Heart left ventricle (tissue), 16 donors: ENCODE data around the gene RS1. TPM values are rescaled to one million over a fixed set of nuclear protein-coding genes. Genes with fewer than 3 reads are reported as not detected.

Experiments
- ATAC-seq, 4 donors: fragments of 200-7000 bp; cut with Tn5 transposase; one replicate each; pipeline ENCODE4 v1.9.1; 2020 to 2022; ENCODE audit warnings: moderate library complexity in 4 of 4, mild to moderate bottlenecking in 3 of 4, moderate number of reproducible peaks in 1 of 4
- DNase-seq, 5 donors: peaks; one replicate each; pipeline ENCODE4 v3.0.0-alpha.2; 2020
- H3K27ac ChIP-seq, 12 donors: fragments of 200-600 bp; sonication (generic) in 4 of 12; one replicate each; pipeline versions ENCODE4 v1.5.0 to v1.8.0; 2016 to 2022; ENCODE audit warnings: mild to moderate bottlenecking in 2 of 12
- H3K27me3 ChIP-seq, 9 donors: fragments of 200-600 bp; sonication (generic) in 2 of 9; one replicate each; pipeline versions ENCODE4 v1.5.1 to v1.8.0; 2016 to 2022; ENCODE audit warnings: mild to moderate bottlenecking in 3 of 9
- H3K36me3 ChIP-seq, 9 donors: fragments of 200-600 bp; sonication (generic) in 2 of 9; one replicate each; pipeline versions ENCODE4 v1.5.0 to v1.8.0; 2018 to 2022; ENCODE audit warnings: mild to moderate bottlenecking in 2 of 9
- H3K4me1 ChIP-seq, 12 donors: fragments of 200-600 bp; sonication (generic) in 4 of 12; one replicate each; pipeline versions ENCODE4 v1.5.0 to v1.8.0; 2016 to 2022; ENCODE audit warnings: mild to moderate bottlenecking in 3 of 12
- H3K4me3 ChIP-seq, 12 donors: fragments of 200-600 bp; sonication (generic) in 4 of 12; one replicate each; pipeline versions ENCODE4 v1.5.0 to v1.8.0; 2017 to 2022; ENCODE audit warnings: mild to moderate bottlenecking in 9 of 12, moderate library complexity in 4 of 12
- H3K9me3 ChIP-seq, 12 donors: fragments of 200-600 bp; sonication (generic) in 4 of 12; one replicate each; pipeline versions ENCODE4 v1.5.0 to v1.8.0; 2016 to 2022; ENCODE audit warnings: mild to moderate bottlenecking in 1 of 12
- CTCF ChIP-seq, 12 donors: fragments of 200-600 bp; sonication (generic) in 4 of 12; IDR thresholded peaks; one replicate each; pipeline versions ENCODE4 v1.5.0 to v1.8.0; 2018 to 2022; ENCODE audit warnings: antibody characterized with exemption in 12 of 12, mild to moderate bottlenecking in 5 of 12
- POLR2A ChIP-seq, 2 donors: fragments of 450-650 bp; IDR thresholded peaks; one replicate each; pipeline ENCODE4 v1.6.1; 2017; ENCODE audit warnings: antibody characterized with exemption in 2 of 2, mild to moderate bottlenecking in 2 of 2, moderate library complexity in 2 of 2
- WGBS, 4 donors: extraction: QIAGEN DNeasy Blood & Tissue Kit in 2 of 4; methylation state at CpG; one replicate each; pipeline versions ENCODE4 v1.1.5 to v1.1.7; 2013 to 2018; 5-methylcytosine and 5-hydroxymethylcytosine counted together
- intact Hi-C, 10 donors: fragments of 100-400 bp; cut with DNase I; formaldehyde crosslinking; loops; one replicate each; pipeline versions ENCODE4 v1.11.1 to v1.14.2; 2022
- polyA plus RNA-seq, 2 donors: library from polyadenylated mRNA; stranded (reverse); fragments of 200-250 nt; gene quantifications; one replicate each; pipeline ENCODE4 v1.2.3, GENCODE V29; 2013
- total RNA-seq, 9 donors: library from RNA; depleted of rRNA in 2 of 9; stranded (reverse); fragments of >200 nt in 2 of 9; fragmentation: NEBNext Ultra II Directional in 3 of 9; extraction: Animal tissue kit (Norgen Biotek cat#: 25700) in 3 of 9; gene quantifications; one replicate each; pipeline versions ENCODE4 v1.1.0 to v1.2.4, GENCODE V29; 2016 to 2023
- donor health status: ischemic (EF 13 %, LVEDD 7.1; RV severe dilation, severe dysfunction).
- donor health status: healthy with polysubstance abuse.
- donor health status: DM: no; HTN: yes; CAD: no.
- donor health status: DM: no; HTN: no; CAD: no.
- donor health status: ischemic (EF 25% LVEDD 6.9; RV normal size, moderate dysfunction).
- donor health status: ischemic (EF 25% LVEDD 5.7; RV mildly dilated, moderate dysfunction).
- donor health status: healthy.
- donor health status: DM: yes; HTN: yes; CAD: no.
- donor health status: ischemic (EF 35%, LVEDD 5.7; RV mildly dilated, moderate dysfunction).
- donor health status: nonischemic (EF 11% LVEDD 7.7; RV severe dilation, severe dysfunction).
- donor health status: DM: yes; HTN: yes; CAD: no.
- donor health status: PGD.
- donor health status: ischemic (EF 29% LVEDD 5.4; RV normal size, mild dysfunction).
- donor health status: nonischemic (EF 23%, LVEDD 6.1; RV moderate dilation, normal function).

RS1 gene
- total and polyA plus RNA-seq, 11 donors, result not detected

GRCh38 chrX:18596096-18596495, 75.8 kb downstream of the RS1 start:
- no peak overlapping the region for H3K4me3 ChIP-seq
- H3K27me3 ChIP-seq, result no peaks in the 10 kb centered on the region
- no peaks in the 10 kb centered on the region for H3K4me1 ChIP-seq
- WGBS, 4 donors, result 58 to 69% (median 63%) methylated on average over 4 of the region's 4 CpGs
- DNase-seq (no peak), ATAC-seq (peak; percentile 57 to 85 (median 72))
- peaks cover 0 to 14% (median 0%) of the 10 kb centered on the region in 9 donors for H3K36me3 ChIP-seq
- intact Hi-C loops, result loop anchor here in 2 of 10 donors (10.0 kb wide), 2 partner anchors 171 to 289 kb away; partner anchors contain the start of gene CDKL5 (in 1 of the 2)
- TF ChIP-seq CTCF (IDR thresholded peaks at IDR 0.05), result no peak
- TF ChIP-seq POLR2A (IDR thresholded peaks at IDR 0.05), result no peak
- H3K9me3 ChIP-seq, result no peaks in the 10 kb centered on the region
- no peak overlapping the region for H3K27ac ChIP-seq

- no peak overlapping the region for H3K27ac ChIP-seq
- DNase-seq (no peak), ATAC-seq (no peak)
- H3K27me3 ChIP-seq, result no peaks in the 10 kb centered on the region
- no peaks in the 10 kb centered on the region for H3K4me1 ChIP-seq
- WGBS, 4 donors, result 79 to 95% (median 88%) methylated on average over 2 of the region's 2 CpGs
- no peaks in the 10 kb centered on the region for H3K9me3 ChIP-seq
- H3K4me3 ChIP-seq, result no peak overlapping the region
- intact Hi-C loops, result loop anchor here in 2 of 10 donors (10.0 kb wide), 2 partner anchors 169 to 291 kb away; partner anchors contain the start of gene CDKL5 (in 1 of the 2)
- TF ChIP-seq POLR2A (IDR thresholded peaks at IDR 0.05) (no peak), CTCF (IDR thresholded peaks at IDR 0.05) (no peak)
- H3K36me3 ChIP-seq, result peaks cover 0 to 11% (median 0%) of the 10 kb centered on the region in 9 donors
Measured at GRCh38 chrX:18594079-18594478, 77.8 kb downstream of the RS1 start.

- DNase-seq, result no peak
- Histone ChIP-seq H3K4me3 (no peak overlapping the region), H3K36me3 (peaks cover 0 to 11% (median 0%) of the 10 kb centered on the region in 9 donors), H3K27ac (no peak overlapping the region), H3K4me1 (no peaks in the 10 kb centered on the region), H3K9me3 (no peaks in the 10 kb centered on the region), H3K27me3 (no peaks in the 10 kb centered on the region)
- TF ChIP-seq CTCF (IDR thresholded peaks at IDR 0.05), result no peak
- no peak for TF ChIP-seq POLR2A (IDR thresholded peaks at IDR 0.05)
- no peak for ATAC-seq
- intact Hi-C loops, result loop anchor here in 2 of 10 donors (10.0 kb wide), 2 partner anchors 167 to 293 kb away; partner anchors contain the start of gene CDKL5 (in 1 of the 2)
- 76 to 97% (median 86%) methylated on average over 2 of the region's 2 CpGs for WGBS, 4 donors
Measured at GRCh38 chrX:18591834-18592233, 80.1 kb downstream of the RS1 start.

Other genes starting within 250 kb of the RS1 start
- 10 to 100 TPM in 4 of 9 donors, 1 to 10 TPM in 5; 5.4 to 12.5 (median 9.8) TPM for gene CDKL5, start 246.5 kb downstream of the RS1 start, total RNA-seq
- gene CDKL5, start 246.5 kb downstream of the RS1 start, polyA plus RNA-seq, result 1 to 10 TPM; 3.0 to 3.4 TPM
- gene PPEF1, start 35.5 kb upstream of the RS1 start, total RNA-seq, result under 1 TPM in 5 of 9 donors, not detected in 4; 0.23 to 0.82 (median 0.71) TPM
- under 1 TPM; 0.11 to 0.17 TPM for gene PPEF1, start 35.5 kb upstream of the RS1 start, polyA plus RNA-seq